NCI-H460 (cell line): Measurements from ENCODE around the gene UBE4B. TPM values are rescaled to one million over a fixed set of nuclear protein-coding genes. Genes with fewer than 3 reads are reported as not detected.

Source experiments
- DNase-seq: peaks from one replicate; pipeline ENCODE4 v3.0.0-alpha.2; 2016; ENCODE audit warnings: low read depth; ENCODE audit errors: extremely low read depth
- total RNA-seq: library from RNA; depleted of rRNA; stranded (reverse); fragments of >200 nt; shearing (Covaris generic); gene quantifications from 2 replicates; pipeline ENCODE4 v1.2.3, GENCODE V29; 2014

UBE4B gene
- total RNA-seq, 1 experiment from 2014 or later: 23.6 TPM

DNA sequence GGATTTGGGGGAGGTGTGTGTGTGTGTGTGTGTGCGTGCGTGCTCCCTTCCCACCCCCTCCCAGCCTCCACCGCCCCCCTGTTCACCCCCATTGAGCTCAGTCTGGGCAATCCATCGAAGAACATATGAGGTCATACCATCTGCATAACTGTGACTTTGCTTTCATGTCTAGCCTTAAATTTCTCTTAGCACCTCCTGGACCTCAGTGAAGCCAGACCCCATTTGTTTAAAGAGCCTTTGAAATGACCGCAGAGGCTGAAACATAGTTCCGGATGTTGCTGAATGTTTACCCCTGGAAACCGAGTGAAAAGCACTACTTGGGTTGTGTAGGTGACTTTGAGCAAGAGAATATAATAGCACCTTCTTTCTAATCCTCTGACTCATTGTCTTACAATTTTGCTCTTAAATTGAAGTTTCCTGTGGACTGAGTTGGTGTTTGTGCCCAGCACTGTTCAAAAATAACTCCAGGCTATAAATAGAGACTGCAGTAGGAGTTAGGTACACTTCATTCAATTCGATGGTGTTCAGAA, 75.4 kb downstream of the UBE4B start:
- peak; percentile 32 for DNase-seq

GRCh38 chr1:10108948-10109708, 76.4 kb downstream of the UBE4B start:
- DNase-seq: no peak

DNA sequence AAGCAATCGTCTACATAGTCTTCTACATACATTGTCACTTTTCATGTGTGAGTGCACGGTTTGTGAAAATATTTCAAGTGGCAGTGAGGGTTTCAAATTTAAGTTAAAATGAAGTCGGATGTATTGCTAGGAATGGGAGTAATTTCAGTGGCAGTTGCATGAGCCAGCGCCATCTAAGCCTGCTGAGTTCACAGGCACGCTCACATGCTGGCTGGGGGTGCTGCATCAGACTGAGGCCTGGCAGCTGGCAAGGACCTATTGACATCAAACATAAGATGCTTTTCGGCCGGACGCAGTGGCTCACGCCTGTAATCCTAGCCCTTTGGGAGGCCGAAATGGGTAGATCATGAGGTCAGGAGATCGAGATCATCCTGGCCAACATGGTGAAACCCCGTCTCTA, 80.7 kb downstream of the UBE4B start:
- no peak for DNase-seq

GRCh38 chr1:10114746-10115145, 82.0 kb downstream of the UBE4B start:
- no peak for DNase-seq

GRCh38 chr1:10117132-10117531, 84.4 kb downstream of the UBE4B start:
- DNase-seq: no peak

GRCh38 chr1:10117865-10118264, 85.1 kb downstream of the UBE4B start:
- DNase-seq: no peak

- DNase-seq: no peak
Observed at GRCh38 chr1:10121688-10122087, 88.9 kb downstream of the UBE4B start.

- DNase-seq: no peak
Observed at GRCh38 chr1:10122926-10123325, 90.2 kb downstream of the UBE4B start.

- DNase-seq: no peak
Observed at GRCh38 chr1:10128101-10128765, 95.5 kb downstream of the UBE4B start.

- DNase-seq: no peak
Observed at GRCh38 chr1:10132316-10132715, 99.6 kb downstream of the UBE4B start.

GRCh38 chr1:10132852-10133251, 100.1 kb downstream of the UBE4B start:
- DNase-seq: no peak

DNA sequence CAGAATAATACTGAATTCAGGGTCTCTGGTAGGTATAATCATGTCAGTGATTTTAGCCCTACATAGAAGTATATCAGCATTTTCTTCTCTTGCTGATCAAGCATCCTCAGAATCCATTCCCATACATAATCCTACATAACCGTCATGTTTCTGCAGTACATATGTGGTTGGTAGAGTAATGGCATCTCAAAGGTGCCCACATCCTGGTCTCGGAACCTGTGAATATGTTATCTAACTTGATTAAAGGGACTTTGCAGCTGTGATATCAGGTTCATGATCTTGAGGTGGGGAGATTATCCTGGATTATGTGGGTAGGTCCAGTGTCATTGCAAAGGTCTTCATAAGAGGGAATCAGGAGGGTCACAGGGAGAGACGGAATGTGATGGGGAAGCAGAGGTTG, 108.2 kb downstream of the UBE4B start:
- no peak for DNase-seq

DNA sequence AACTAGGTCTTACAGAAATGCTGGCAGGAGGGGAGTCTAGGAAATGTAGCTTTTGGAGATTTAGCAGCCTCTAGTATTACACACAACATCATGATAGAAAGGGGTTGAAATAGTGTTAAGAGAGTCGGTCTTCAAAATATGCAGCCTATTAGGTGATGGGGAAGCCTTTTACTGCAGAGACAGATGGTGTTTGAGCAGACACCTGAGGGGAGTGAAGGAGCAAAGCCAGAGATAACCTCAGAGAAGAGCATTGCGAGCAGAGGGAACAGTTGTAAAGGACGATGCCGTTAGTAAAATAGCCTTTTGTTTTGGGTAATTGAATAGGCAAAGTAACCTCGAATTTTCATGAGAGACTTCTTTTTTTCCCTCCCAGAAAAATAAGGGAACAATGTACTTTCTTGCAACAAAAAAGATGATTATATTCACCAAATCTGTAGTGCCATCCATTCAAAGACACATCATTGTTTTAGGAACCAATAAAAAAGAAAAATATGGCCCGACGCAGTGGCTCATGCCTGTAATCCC, 111.3 kb downstream of the UBE4B start:
- no peak for DNase-seq

DNA sequence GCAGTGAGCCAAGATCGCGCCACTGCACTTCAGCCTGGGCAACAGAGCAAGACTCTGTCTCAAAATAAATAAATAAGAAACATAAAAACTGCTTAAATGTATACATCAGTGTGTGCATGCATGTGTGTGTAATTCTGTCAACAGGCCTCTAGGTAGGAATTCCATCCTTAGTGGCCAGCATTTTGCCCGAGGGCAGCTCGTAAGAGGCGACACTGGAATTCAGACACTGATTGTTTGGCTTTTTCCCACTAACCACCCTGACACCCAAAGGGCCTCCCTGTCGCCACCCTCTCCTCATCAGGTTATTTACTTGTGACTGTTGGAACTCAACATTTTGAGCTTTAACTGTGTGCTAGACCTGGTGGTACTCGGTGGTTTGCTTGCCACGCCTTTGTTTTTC, 113.6 kb downstream of the UBE4B start:
- no peak for DNase-seq

DNA sequence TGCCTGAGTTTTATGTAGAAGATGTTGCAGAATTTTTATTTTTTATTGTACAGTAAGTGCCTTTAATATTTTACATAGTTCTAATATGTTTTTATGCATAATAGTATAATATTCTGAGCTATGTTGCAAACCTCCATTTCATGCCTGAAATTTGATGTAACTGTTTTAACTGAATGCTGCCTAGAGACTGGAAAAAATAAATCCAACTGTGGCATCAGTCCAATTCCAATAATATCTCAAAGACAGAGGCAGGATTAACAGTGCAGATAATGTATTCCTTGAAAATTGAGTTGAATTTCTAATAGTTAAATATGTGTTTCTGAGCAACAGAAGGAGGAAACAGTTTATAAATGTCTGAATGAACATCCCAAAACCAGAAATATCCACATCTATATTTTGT, 116.5 kb downstream of the UBE4B start:
- no peak for DNase-seq

- DNase-seq: peak; percentile 30
Observed at GRCh38 chr1:10152709-10153284, 120.0 kb downstream of the UBE4B start.

- no peak for DNase-seq
Observed at GRCh38 chr1:10155087-10155712, 122.4 kb downstream of the UBE4B start.

- no peak for DNase-seq
Observed at GRCh38 chr1:10160173-10160572, 127.4 kb downstream of the UBE4B start.

DNA sequence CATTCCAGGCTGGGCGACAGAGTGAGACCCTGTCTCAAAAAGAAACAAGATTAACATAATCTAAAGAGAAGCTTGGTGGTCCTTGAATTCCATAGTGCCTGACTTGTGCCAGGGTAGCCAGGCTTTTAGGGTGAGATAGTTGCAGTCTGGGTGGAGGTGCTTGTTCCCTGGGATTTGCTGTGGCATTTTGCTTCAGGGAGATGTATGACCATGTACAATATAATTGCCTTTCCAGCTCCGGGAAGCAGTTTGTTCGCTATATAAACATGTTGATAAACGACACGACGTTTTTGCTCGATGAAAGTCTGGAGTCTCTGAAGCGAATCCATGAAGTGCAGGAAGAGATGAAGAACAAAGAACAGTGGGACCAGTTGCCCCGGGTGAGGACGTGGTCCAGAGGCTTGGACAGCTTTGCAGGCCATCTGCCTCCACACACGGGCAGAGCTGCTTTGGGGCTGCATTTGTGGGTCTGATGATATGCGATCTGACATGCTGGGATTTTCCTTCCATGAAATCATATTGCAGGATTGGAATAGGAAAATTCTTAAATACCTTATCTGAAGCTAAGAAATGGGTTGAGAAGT, 128.2 kb downstream of the UBE4B start:
- no peak for DNase-seq

DNA sequence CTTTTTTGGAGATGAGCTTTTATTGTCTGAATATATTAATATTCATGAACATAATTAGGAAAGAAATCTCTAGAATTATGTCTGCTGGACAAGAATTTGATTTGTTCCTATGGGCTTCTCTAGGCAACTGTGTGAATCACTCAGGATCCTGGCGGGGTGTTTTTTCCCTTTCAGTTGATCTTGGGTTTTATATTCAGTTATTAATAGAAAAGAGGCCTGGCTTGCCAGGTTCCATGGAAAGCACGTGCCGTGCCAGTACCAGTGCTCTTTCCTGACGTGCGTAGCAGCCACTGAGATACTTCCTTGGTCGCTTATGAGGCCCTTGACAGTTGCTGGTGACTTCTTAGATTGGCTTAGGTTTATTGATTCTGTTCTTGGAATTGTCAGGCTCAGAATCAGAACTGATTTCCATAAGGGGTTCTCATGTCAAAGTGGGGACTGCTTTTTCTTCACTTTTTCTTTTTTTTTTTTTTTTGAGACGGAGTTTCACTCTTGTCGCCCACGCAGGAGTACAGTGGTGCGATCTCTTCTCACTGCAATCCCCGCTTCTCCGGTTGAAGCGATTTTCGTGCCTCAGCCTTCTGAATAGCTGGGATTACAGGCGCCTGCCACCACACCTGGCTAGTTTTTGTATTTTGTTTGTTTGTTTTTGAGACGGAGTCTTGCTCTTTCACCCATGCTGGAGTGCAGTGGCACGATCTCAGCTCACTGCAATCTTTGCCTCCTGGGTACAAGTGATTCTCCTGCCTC, 129.0 kb downstream of the UBE4B start:
- DNase-seq: no peak
